Epithelial cell of esophagus (primary cell): ENCODE measurements around the gene SUV39H2.

Source experiments
- DNase-seq: peaks from one replicate; pipeline ENCODE4 v3.0.0; 2010; ENCODE audit warnings: low read depth
- H3K4me3 ChIP-seq: 2 replicates; pipeline ENCODE4 v1.5.1; 2011; ENCODE audit warnings: mild to moderate bottlenecking, low read length, control low read depth
- CTCF ChIP-seq: IDR thresholded peaks from 2 replicates; pipeline ENCODE4 v1.5.1; 2011; ENCODE audit warnings: low read depth, mild to moderate bottlenecking, low read length, control low read depth, inconsistent platforms; ENCODE audit not compliant: insufficient read depth; ENCODE audit errors: missing control alignments

SUV39H2 gene

GRCh38 chr10:14879124-14879927, 660 bp downstream of the SUV39H2 start:
- H3K4me3 ChIP-seq = peak overlapping the region; percentile 87
- DNase-seq = peak; percentile 35
- no peak for TF ChIP-seq CTCF

GRCh38 chr10:14879928-14880193, 1.2 kb downstream of the SUV39H2 start:
- H3K4me3 ChIP-seq = peak overlapping the region; percentile 87
- no peak for DNase-seq
- TF ChIP-seq CTCF = no peak

DNA sequence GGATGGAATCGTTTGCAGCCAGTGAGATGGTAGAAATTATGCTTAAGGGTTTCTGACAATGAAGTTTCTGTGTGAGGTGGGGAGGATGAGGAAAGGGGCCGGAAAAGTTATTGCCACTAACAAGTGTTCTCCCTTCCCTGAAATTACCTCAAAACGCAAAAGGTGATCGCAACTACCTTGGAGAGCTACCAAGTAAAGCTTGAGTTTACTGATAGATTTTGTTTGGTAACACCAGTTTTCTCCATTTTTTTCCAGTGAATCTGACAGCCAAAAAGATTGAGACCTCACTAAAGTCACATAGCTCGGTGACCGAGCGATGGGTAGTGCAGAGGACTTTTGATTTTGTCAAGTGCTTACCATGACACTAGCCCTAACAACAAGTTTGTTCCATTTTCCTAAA, 1.6 kb downstream of the SUV39H2 start:
- peak; percentile 22 for DNase-seq
- TF ChIP-seq CTCF = no peak
- H3K4me3 ChIP-seq = peak overlapping the region; percentile 87

DNA sequence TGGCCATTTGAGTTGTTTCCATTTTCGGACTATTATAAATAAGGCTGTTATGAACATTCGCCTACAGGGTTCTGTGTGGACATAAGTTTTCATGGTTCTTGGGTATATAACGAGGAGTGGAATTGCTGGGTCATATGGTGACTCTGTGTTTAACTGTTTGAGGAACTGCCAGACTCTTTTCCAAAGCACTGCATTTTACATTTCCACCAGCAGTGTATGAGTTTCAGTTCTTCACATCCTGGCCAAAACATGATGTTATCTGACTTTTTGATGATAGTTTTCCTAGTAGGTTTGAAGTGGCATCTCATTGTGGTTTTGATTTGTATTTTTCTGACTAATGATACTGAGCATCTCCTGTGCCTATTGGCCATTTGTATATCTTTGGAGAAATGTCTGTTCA, 5.4 kb downstream of the SUV39H2 start:
- no peak for TF ChIP-seq CTCF
- no peak overlapping the region for H3K4me3 ChIP-seq
- DNase-seq = no peak

DNA sequence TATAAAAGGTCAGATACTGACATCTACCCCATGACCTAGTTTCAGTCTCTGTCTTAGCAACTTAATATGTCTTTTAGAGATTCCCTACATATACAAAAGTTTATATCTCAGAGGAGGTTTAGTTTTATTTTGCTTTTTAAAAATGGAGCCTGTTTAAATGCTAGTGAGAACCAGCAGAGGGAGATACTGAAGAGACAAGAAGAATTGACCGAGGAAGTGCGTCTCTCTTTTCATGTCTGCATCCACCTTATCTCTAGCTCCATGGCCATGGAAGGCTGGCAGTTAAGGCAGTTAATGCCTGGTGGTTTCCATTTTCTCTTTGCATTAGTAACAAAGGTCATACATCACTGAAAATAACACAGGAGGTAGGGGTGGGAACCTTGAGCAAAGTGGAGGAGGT, 10.7 kb downstream of the SUV39H2 start:
- H3K4me3 ChIP-seq = no peak overlapping the region
- TF ChIP-seq CTCF = peak; percentile 37
- peak; percentile 23 for DNase-seq

GRCh38 chr10:14891151-14891550, 12.5 kb downstream of the SUV39H2 start:
- no peak for DNase-seq
- H3K4me3 ChIP-seq = no peak overlapping the region
- no peak for TF ChIP-seq CTCF

- DNase-seq = peak; percentile 25
- no peak overlapping the region for H3K4me3 ChIP-seq
- peak; percentile 53 for TF ChIP-seq CTCF
Measured at GRCh38 chr10:14904316-14904732, 25.7 kb downstream of the SUV39H2 start.
